GM23338 (cell line): Measurements from ENCODE around the gene EVC2. TPM values are rescaled to one million over a fixed set of nuclear protein-coding genes. Genes with fewer than 3 reads are reported as not detected.

Experiments
- ATAC-seq: fragments of 200-7000 bp; cut with Tn5 transposase; 3 replicates; pipeline ENCODE4 v1.9.1; 2020
- DNase-seq: peaks from one replicate; pipeline ENCODE4 v3.0.0-alpha.2; 2015; ENCODE audit warnings: low spot score
- H2AFZ ChIP-seq: fragments of 200-600 bp; sonication (generic); 2 replicates; pipeline ENCODE4 v1.8.0; 2016; ENCODE audit warnings: antibody characterized with exemption, mild to moderate bottlenecking, moderate library complexity
- H3F3A ChIP-seq: fragments of 200-600 bp; sonication (generic); replicated peaks from 2 replicates; pipeline ENCODE4 v1.8.0; 2017; ENCODE audit warnings: antibody characterized with exemption, mixed run types, low read depth
- H3K27ac ChIP-seq: fragments of 200-600 bp; sonication (generic); 2 replicates; pipeline ENCODE4 v1.6.1; 2016; ENCODE audit warnings: low read depth
- H3K27me3 ChIP-seq: fragments of 200-600 bp; sonication (generic); 2 replicates; pipeline ENCODE4 v1.8.0; 2016; ENCODE audit warnings: mild to moderate bottlenecking, mixed run types, moderate library complexity; ENCODE audit not compliant: insufficient read depth
- H3K36me3 ChIP-seq: fragments of 200-600 bp; sonication (generic); 2 replicates; pipeline ENCODE4 v1.8.0; 2016; ENCODE audit warnings: mild to moderate bottlenecking; ENCODE audit not compliant: insufficient read depth
- H3K4me1 ChIP-seq: fragments of 200-600 bp; sonication (generic); 2 replicates; pipeline ENCODE4 v1.8.0; 2016; ENCODE audit warnings: mild to moderate bottlenecking, moderate library complexity; ENCODE audit not compliant: insufficient read depth
- H3K4me2 ChIP-seq: fragments of 200-600 bp; sonication (generic); 2 replicates; pipeline ENCODE4 v1.7.1; 2017; ENCODE audit warnings: mixed run types
- H3K4me3 ChIP-seq: fragments of 200-600 bp; sonication (generic); 2 replicates; pipeline ENCODE4 v1.6.1; 2016; ENCODE audit warnings: mixed run types
- H3K79me2 ChIP-seq: fragments of 200-600 bp; sonication (generic); replicated peaks from 2 replicates; pipeline ENCODE4 v1.8.0; 2017; ENCODE audit warnings: mild to moderate bottlenecking; ENCODE audit not compliant: insufficient read depth
- H3K9me2 ChIP-seq: fragments of 200-600 bp; sonication (generic); 2 replicates; pipeline ENCODE4 v1.8.0; 2017; ENCODE audit not compliant: insufficient read depth
- H4K20me1 ChIP-seq: fragments of 200-600 bp; sonication (generic); replicated peaks from 2 replicates; pipeline ENCODE4 v1.8.0; 2017; ENCODE audit warnings: mild to moderate bottlenecking; ENCODE audit not compliant: insufficient read depth
- H3K27ac Mint-ChIP-seq: 2 replicates; pipeline ENCODE4 v1.8.0; 2020; ENCODE audit warnings: inconsistent platforms, mild to moderate bottlenecking, moderate library complexity, mixed read lengths
- H3K27me3 Mint-ChIP-seq: 3 replicates; pipeline ENCODE4 v1.8.0; 2022; ENCODE audit warnings: low read depth, mild to moderate bottlenecking, moderate library complexity, mixed read lengths, inconsistent platforms; ENCODE audit not compliant: insufficient read depth, poor library complexity
- H3K36me3 Mint-ChIP-seq: 3 replicates; pipeline ENCODE4 v1.8.0; 2021; ENCODE audit warnings: low read depth, mild to moderate bottlenecking, inconsistent platforms, moderate library complexity, mixed read lengths
- H3K4me1 Mint-ChIP-seq: 3 replicates; pipeline ENCODE4 v1.8.0; 2020; ENCODE audit warnings: mild to moderate bottlenecking, inconsistent platforms, mixed read lengths
- H3K4me3 Mint-ChIP-seq: 3 replicates; pipeline ENCODE4 v1.8.0; 2021; ENCODE audit warnings: moderate library complexity, mild to moderate bottlenecking, inconsistent platforms, mixed read lengths
- H3K9me3 Mint-ChIP-seq: 3 replicates; pipeline ENCODE4 v1.8.0; 2020; ENCODE audit warnings: moderate library complexity, mild to moderate bottlenecking, inconsistent platforms, mixed read lengths
- CREB1 ChIP-seq: fragments of 250-450 bp; sonication (Bioruptor Pico); IDR thresholded peaks from 2 replicates; pipeline ENCODE4 v1.5.0; 2020; ENCODE audit warnings: low read depth, mild to moderate bottlenecking, moderate library complexity
- CTCF ChIP-seq, 2 experiments: fragments of 200-600 bp in 1 of 2; sonication (generic) in 1 of 2; conservative IDR thresholded peaks; 2 replicates each; pipeline versions ENCODE4 v1.5.1 to v1.6.1; 2016 to 2017; ENCODE audit warnings: antibody characterized with exemption in 2 of 2, low read depth in 2 of 2, mild to moderate bottlenecking in 2 of 2, moderate library complexity in 1 of 2
- ETS1 ChIP-seq: IDR thresholded peaks from 2 replicates; pipeline ENCODE4 v1.6.1; 2016; ENCODE audit warnings: antibody characterized with exemption
- EZH2 ChIP-seq: fragments of 200-600 bp; sonication (generic); IDR thresholded peaks from one replicate; pipeline ENCODE4 v1.8.0; 2017; ENCODE audit warnings: antibody characterized with exemption, mild to moderate bottlenecking, low read depth; ENCODE audit not compliant: unreplicated experiment
- EZH2phosphoT487 ChIP-seq: fragments of 200-600 bp; sonication (generic); IDR thresholded peaks from one replicate; pipeline ENCODE4 v1.8.1; 2018; ENCODE audit warnings: antibody characterized with exemption; ENCODE audit not compliant: unreplicated experiment
- JUNB ChIP-seq: IDR thresholded peaks from one replicate; pipeline ENCODE4 v1.6.1; 2016; ENCODE audit warnings: antibody characterized with exemption; ENCODE audit not compliant: unreplicated experiment
- NANOG ChIP-seq: IDR thresholded peaks from 2 replicates; pipeline ENCODE4 v1.6.1; 2016; ENCODE audit warnings: antibody characterized with exemption, borderline replicate concordance
- POLR2AphosphoS5 ChIP-seq: IDR thresholded peaks from 2 replicates; pipeline ENCODE4 v1.6.1; 2016; ENCODE audit warnings: antibody characterized with exemption, low read depth
- REST ChIP-seq: IDR thresholded peaks from one replicate; pipeline ENCODE4 v1.6.1; 2018; ENCODE audit warnings: antibody characterized with exemption; ENCODE audit not compliant: unreplicated experiment
- STAT1 ChIP-seq: IDR thresholded peaks from one replicate; pipeline ENCODE4 v1.6.1; 2016; ENCODE audit warnings: antibody characterized with exemption; ENCODE audit not compliant: unreplicated experiment
- ZNF331 ChIP-seq: fragments of 250-450 bp; sonication (Bioruptor Pico); IDR thresholded peaks from 2 replicates; pipeline ENCODE4 v1.5.0; 2020; ENCODE audit warnings: low read depth, mild to moderate bottlenecking, moderate library complexity
- polyA plus RNA-seq: library from polyadenylated mRNA; unstranded; fragments of >200 nt; fragmentation: Nextera tagmentation; extraction: Ambion mirVana; gene quantifications from 2 replicates; pipeline ENCODE4 v1.2.1, GENCODE V29; 2016
- total RNA-seq: library from RNA; depleted of rRNA; stranded (reverse); fragments of >200 nt; shearing (Covaris generic); gene quantifications from 2 replicates; pipeline ENCODE4 v1.2.3, GENCODE V29; 2014

Gene EVC2
- total and polyA plus RNA-seq, 2 experiments from 2014 or later, result 3.4 to 11.5 TPM

GRCh38 chr4:5640096-5640495 lies 68.3 kb downstream of the EVC2 start (continued):
- TF ChIP-seq NANOG (no peak), POLR2AphosphoS5 (no peak), CREB1 (CRISPR knock-in tag) (no peak), ETS1 (no peak), REST (no peak), JUNB (no peak), EZH2phosphoT487 (no peak)

GRCh38 chr4:5639556-5639955 lies 68.8 kb downstream of the EVC2 start:
- no peaks in the 10 kb centered on the region for H3K9me3 Mint-ChIP-seq
- H3F3A ChIP-seq, result no peaks in the 10 kb centered on the region
- peaks cover 9% of the 10 kb centered on the region for H3K36me3 Mint-ChIP-seq
- DNase-seq (no peak), ATAC-seq (no peak)
- no peak for TF ChIP-seq ZNF331 (CRISPR knock-in tag)
- TF ChIP-seq STAT1, result no peak
- no peak for TF ChIP-seq EZH2
- TF ChIP-seq EZH2phosphoT487, result no peak
- no peak for TF ChIP-seq CTCF (conservative IDR thresholded peaks at IDR 0.05; ENCODE audit: low read depth in 2 of 2)
- TF ChIP-seq NANOG, result no peak
- no peak overlapping the region for H3K4me2 ChIP-seq
- no peak overlapping the region for H3K27ac ChIP-seq
- H2AFZ ChIP-seq, result no peak overlapping the region
- no peak overlapping the region for H3K4me3 ChIP-seq
- H3K4me1 Mint-ChIP-seq, result peaks cover 6% of the 10 kb centered on the region; the same call in 2 of the 3 replicates
- no peaks in the 10 kb centered on the region for H3K9me2 ChIP-seq
- H3K27me3 ChIP-seq, result no peaks in the 10 kb centered on the region
- no peaks in the 10 kb centered on the region for H3K79me2 ChIP-seq
- no peaks in the 10 kb centered on the region for H3K4me1 ChIP-seq
- H3K4me3 Mint-ChIP-seq, result no peak overlapping the region
- no peaks in the 10 kb centered on the region; the same call in 1 of the 2 replicates for H3K36me3 ChIP-seq
- no peaks in the 10 kb centered on the region; the same call in 1 of the 2 replicates for H4K20me1 ChIP-seq
- peaks cover 4% of the 10 kb centered on the region for H3K27me3 Mint-ChIP-seq
- H3K27ac Mint-ChIP-seq, result no peak overlapping the region
